ENCODE measurements around the gene CHIA. TPM values are rescaled to one million over a fixed set of nuclear protein-coding genes. Genes with fewer than 3 reads are reported as not detected.

CHIA gene
- total RNA-seq, 1 experiment from 2014 or later: not detected

DNA sequence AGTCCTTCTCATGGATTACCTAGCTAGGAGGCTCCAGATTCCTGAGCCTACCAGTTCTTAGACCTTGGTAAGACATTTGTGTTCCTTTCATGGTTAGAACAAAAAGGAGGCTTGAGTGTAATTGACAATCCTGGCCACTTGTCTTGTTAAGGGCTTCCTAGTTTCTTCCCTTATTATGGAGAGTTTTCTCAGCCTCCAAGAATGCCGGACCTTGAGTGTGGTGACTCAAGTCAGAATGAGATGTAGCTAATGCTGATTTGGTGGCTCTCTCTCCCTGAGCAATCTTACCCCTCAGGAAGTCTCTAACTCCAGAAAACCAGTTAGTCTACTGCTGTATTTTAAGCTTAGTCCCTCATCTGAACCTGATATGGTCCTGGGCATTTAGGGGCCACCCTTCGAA, 48.9 kb upstream of the CHIA start:
- Histone ChIP-seq H4K8ac (replicated peaks; ENCODE audit: insufficient read length, low read depth, low read length) (no peak overlapping the region), H3K9ac (ENCODE audit: extremely low read depth, insufficient read length, low read length) (no peak overlapping the region), H4K20me1 (ENCODE audit: control insufficient read depth, insufficient read depth, insufficient read length) (no peaks in the 10 kb centered on the region), H2BK5ac (ENCODE audit: insufficient read length, low read length) (no peak overlapping the region), H3T11ph (ENCODE audit: low read length) (no peak overlapping the region), H3K56ac (ENCODE audit: insufficient read length, low read depth, low read length) (no peak overlapping the region), H3K23ac (ENCODE audit: insufficient read length, low read depth, low read length) (no peak overlapping the region), H4K5ac (ENCODE audit: insufficient read length, low read depth, low read length) (no peak overlapping the region), H2BK120ac (ENCODE audit: low read depth, low read length, poor library complexity, severe bottlenecking) (no peak overlapping the region), H3K4me2 (ENCODE audit: insufficient read depth, insufficient read length, low read length) (no peak overlapping the region), H3K9me3 (ENCODE audit: control insufficient read depth, low read depth, low read length) (no peaks in the 10 kb centered on the region), H3K27ac (ENCODE audit: insufficient read length, low read depth, low read length) (no peak overlapping the region), H4K91ac (ENCODE audit: insufficient read length, low read depth, low read length) (no peak overlapping the region), H3K27me3 (ENCODE audit: insufficient read depth, low read length) (no peaks in the 10 kb centered on the region), H3K4me1 (ENCODE audit: insufficient read depth, low read length) (no peaks in the 10 kb centered on the region), H3K79me2 (ENCODE audit: insufficient read depth, low read length) (no peaks in the 10 kb centered on the region), H3K79me1 (ENCODE audit: insufficient read depth, low read depth, low read length, poor library complexity, severe bottlenecking) (no peaks in the 10 kb centered on the region), H3K14ac (ENCODE audit: insufficient read depth, low read length) (no peak overlapping the region), H3K4ac (ENCODE audit: low read depth, low read length) (no peak overlapping the region), H3K18ac (ENCODE audit: insufficient read length, low read depth, low read length) (no peak overlapping the region), H2AK5ac (ENCODE audit: insufficient read length, low read length) (no peak overlapping the region), H2BK15ac (ENCODE audit: low read depth, low read length) (no peak overlapping the region), H2AFZ (ENCODE audit: low read length) (no peak overlapping the region), H2BK12ac (ENCODE audit: insufficient read length, low read depth, low read length) (no peak overlapping the region), H2BK20ac (ENCODE audit: low read depth, low read length, poor library complexity, severe bottlenecking) (no peak overlapping the region), H3K23me2 (ENCODE audit: insufficient read length, low read depth, low read length, poor library complexity, severe bottlenecking) (no peaks in the 10 kb centered on the region)
- Mint-ChIP-seq H3K4me1 (peaks cover 19 to 20% of the 10 kb centered on the region in 2 experiments), H3K9me3 (peaks cover 0 to 1% of the 10 kb centered on the region in 2 experiments; a peak in 1 of 5 replicates), H3K27me3 (ENCODE audit: low read depth) (no peaks in the 10 kb centered on the region), H3K27ac (no peak overlapping the region), H3K36me3 (ENCODE audit: insufficient read depth in 1 of 3, low read depth in 3 of 3) (no peaks in the 10 kb centered on the region), H3K4me3 (no peak overlapping the region)
- TF ChIP-seq, protein P1, sequence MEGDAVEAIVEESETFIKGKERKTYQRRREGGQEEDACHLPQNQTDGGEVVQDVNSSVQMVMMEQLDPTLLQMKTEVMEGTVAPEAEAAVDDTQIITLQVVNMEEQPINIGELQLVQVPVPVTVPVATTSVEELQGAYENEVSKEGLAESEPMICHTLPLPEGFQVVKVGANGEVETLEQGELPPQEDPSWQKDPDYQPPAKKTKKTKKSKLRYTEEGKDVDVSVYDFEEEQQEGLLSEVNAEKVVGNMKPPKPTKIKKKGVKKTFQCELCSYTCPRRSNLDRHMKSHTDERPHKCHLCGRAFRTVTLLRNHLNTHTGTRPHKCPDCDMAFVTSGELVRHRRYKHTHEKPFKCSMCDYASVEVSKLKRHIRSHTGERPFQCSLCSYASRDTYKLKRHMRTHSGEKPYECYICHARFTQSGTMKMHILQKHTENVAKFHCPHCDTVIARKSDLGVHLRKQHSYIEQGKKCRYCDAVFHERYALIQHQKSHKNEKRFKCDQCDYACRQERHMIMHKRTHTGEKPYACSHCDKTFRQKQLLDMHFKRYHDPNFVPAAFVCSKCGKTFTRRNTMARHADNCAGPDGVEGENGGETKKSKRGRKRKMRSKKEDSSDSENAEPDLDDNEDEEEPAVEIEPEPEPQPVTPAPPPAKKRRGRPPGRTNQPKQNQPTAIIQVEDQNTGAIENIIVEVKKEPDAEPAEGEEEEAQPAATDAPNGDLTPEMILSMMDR (conservative IDR thresholded peaks at IDR 0.05): no peak
- WGBS (ENCODE audit: extremely low coverage, insufficient read length, low lambda C conversion rate): no CpG with 5 or more reads among the region's 2 CpGs
- no peak for DNase-seq

All from H9 (cell line).